T-helper 1 cell treated with Interleukin-12 subunit alpha and Interleukin-12 subunit beta and Interleukin-4 antibody, amounts not matched to agents 30 ng/mL and 1 ng/mL, for 36 hours (primary cell): Measurements from ENCODE around the gene GFPT2. TPM values are rescaled to one million over a fixed set of nuclear protein-coding genes. Genes with fewer than 3 reads are reported as not detected.

Experiments used
- intact Hi-C: fragments of 100-400 bp; cut with micrococcal nuclease; formaldehyde crosslinking; loops from one replicate; pipeline ENCODE4 v1.15.1; 2024
- total RNA-seq: library from RNA; stranded (reverse); gene quantifications from 2 replicates; pipeline ENCODE4 v1.2.3, GENCODE V29; 2022

GFPT2 gene
- 0.39 TPM in 1 of 2 replicates, not detected in the other for total RNA-seq

- intact Hi-C loops, result loop anchor here (1.0 kb wide), 3 partner anchors 25 to 141 kb away; partner anchors contain the start of gene CNOT6
These were observed at the start of gene GFPT2 for GRCh38 chr5:180353048-180353979. Gene GFPT2 (minus strand): TSS chr5:180353336. CDS start chr5:180353217, 119 bp downstream.

GRCh38 chr5:180402716-180403115 is 49.6 kb upstream of the GFPT2 start:
- intact Hi-C loops, result no loop called here

- intact Hi-C loops, result no loop called here
These were observed 48.2 kb upstream of the GFPT2 start for GRCh38 chr5:180401229-180401907.

- intact Hi-C loops, result no loop called here
These were observed 47.3 kb upstream of the GFPT2 start for GRCh38 chr5:180400416-180400815.

- intact Hi-C loops, result no loop called here
These were observed 46.5 kb upstream of the GFPT2 start for GRCh38 chr5:180399401-180400215.

GRCh38 chr5:180396926-180397325 is 43.8 kb upstream of the GFPT2 start:
- intact Hi-C loops, result no loop called here

- intact Hi-C loops, result no loop called here
These were observed 42.6 kb upstream of the GFPT2 start for GRCh38 chr5:180395540-180396274.

- intact Hi-C loops, result no loop called here
These were observed 41.0 kb upstream of the GFPT2 start for GRCh38 chr5:180394031-180394636.

GRCh38 chr5:180391276-180391675 is 38.1 kb upstream of the GFPT2 start:
- intact Hi-C loops, result no loop called here

- intact Hi-C loops, result no loop called here
These were observed 37.5 kb upstream of the GFPT2 start for GRCh38 chr5:180390441-180391190.

- intact Hi-C loops, result no loop called here
These were observed 36.3 kb upstream of the GFPT2 start for GRCh38 chr5:180389252-180390101.

- intact Hi-C loops, result no loop called here
These were observed 34.7 kb upstream of the GFPT2 start for GRCh38 chr5:180387798-180388197.

GRCh38 chr5:180382926-180383325 is 29.8 kb upstream of the GFPT2 start:
- intact Hi-C loops, result no loop called here

GRCh38 chr5:180381851-180382480 is 28.8 kb upstream of the GFPT2 start:
- intact Hi-C loops, result no loop called here

GRCh38 chr5:180381428-180381827 is 28.3 kb upstream of the GFPT2 start:
- intact Hi-C loops, result no loop called here

- intact Hi-C loops, result no loop called here
These were observed 27.7 kb upstream of the GFPT2 start for GRCh38 chr5:180380856-180381255.

- intact Hi-C loops, result no loop called here
These were observed 27.3 kb upstream of the GFPT2 start for GRCh38 chr5:180380441-180380840.

- intact Hi-C loops, result no loop called here
These were observed 26.4 kb upstream of the GFPT2 start for GRCh38 chr5:180379355-180380070.
